T-cell (primary cell): Measurements from ENCODE around the gene CADM1. TPM values are rescaled to one million over a fixed set of nuclear protein-coding genes. Genes with fewer than 3 reads are reported as not detected.

Experiments used
- ATAC-seq, 4 experiments: fragments of 200-7000 bp in 3 of 4; fragments of 150-1000 bp in 1 of 4; cut with Tn5 transposase; replicated peaks in 1 of 4; 1 replicate in 3 of 4; 2 replicates in 1 of 4; pipeline ENCODE4 v1.10.0; 2021; ENCODE audit warnings: moderate library complexity in 3 of 4, mild to moderate bottlenecking in 2 of 4, moderate number of reproducible peaks in 1 of 4
- CTCF ChIA-PET, 2 donors: fragments of 300-600 bp; sonication (Branson Sonifier 250); formaldehyde crosslinking; loops; one replicate each; lab custom pipeline; 2022; ENCODE audit warnings: antibody characterized with exemption in 2 of 2; lab: Charles Lee
- POLR2A ChIA-PET, 2 donors: fragments of 300-600 bp; sonication (Branson Sonifier 250); formaldehyde crosslinking; loops; one replicate each; lab custom pipeline; 2022; ENCODE audit warnings: antibody characterized with exemption in 2 of 2; lab: Charles Lee
- DNase-seq, 35 experiments: peaks; one replicate each; pipeline versions ENCODE4 v3.0.0 to v3.0.0-alpha.2; 2013 to 2023
- H3K27ac ChIP-seq: one replicate; pipeline ENCODE4 v1.5.1; 2013; ENCODE audit warnings: low read length
- H3K27me3 ChIP-seq, 2 experiments: replicated peaks in 1 of 2; 1 replicate in 1 of 2; 2 replicates in 1 of 2; pipeline versions ENCODE4 v1.6.1 to v1.7.0; 2013; ENCODE audit warnings: low read length in 1 of 2, mixed read lengths in 1 of 2; ENCODE audit not compliant: control insufficient read depth in 2 of 2, insufficient read depth in 2 of 2; ENCODE audit errors: extremely low read depth in 1 of 2
- H3K36me3 ChIP-seq, 2 donors: 1 replicate in 1 of 2; 2 replicates in 1 of 2; pipeline versions ENCODE4 v1.6.1 to v1.7.0; 2013; ENCODE audit warnings: low read length in 1 of 2; ENCODE audit not compliant: control insufficient read depth in 2 of 2, insufficient read depth in 1 of 2; ENCODE audit errors: extremely low read depth in 1 of 2
- H3K4me1 ChIP-seq, 2 experiments: 1 replicate in 1 of 2; 2 replicates in 1 of 2; pipeline versions ENCODE4 v1.6.1 to v1.7.0; 2013; ENCODE audit warnings: low read length in 2 of 2, mixed read lengths in 1 of 2; ENCODE audit not compliant: insufficient read depth in 2 of 2, control insufficient read depth in 1 of 2; ENCODE audit errors: extremely low read depth in 1 of 2
- H3K4me3 ChIP-seq, 2 donors: 1 replicate in 1 of 2; 2 replicates in 1 of 2; pipeline versions ENCODE4 v1.5.1 to v1.7.0; 2013; ENCODE audit warnings: mild to moderate bottlenecking in 2 of 2, low read length in 1 of 2, moderate library complexity in 1 of 2; ENCODE audit not compliant: control insufficient read depth in 1 of 2; ENCODE audit errors: extremely low read depth in 1 of 2
- H3K9me3 ChIP-seq: 2 replicates; pipeline ENCODE4 v1.7.0; 2013
- H3K27ac Mint-ChIP-seq, 2 donors: one replicate each; pipeline ENCODE4 v1.8.0; 2020 to 2021; ENCODE audit warnings: mild to moderate bottlenecking in 2 of 2, mixed read lengths in 2 of 2
- H3K27me3 Mint-ChIP-seq, 2 donors: one replicate each; pipeline ENCODE4 v1.8.0; 2021 to 2022; ENCODE audit warnings: mixed read lengths in 2 of 2
- H3K36me3 Mint-ChIP-seq: one replicate; pipeline ENCODE4 v1.8.0; 2021; ENCODE audit warnings: mixed read lengths
- H3K4me1 Mint-ChIP-seq, 3 donors: one replicate each; pipeline ENCODE4 v1.8.0; 2020 to 2022; ENCODE audit warnings: mixed read lengths in 3 of 3, mild to moderate bottlenecking in 1 of 3
- H3K4me3 Mint-ChIP-seq, 3 donors: one replicate each; pipeline ENCODE4 v1.8.0; 2020 to 2022; ENCODE audit warnings: mild to moderate bottlenecking in 3 of 3, mixed read lengths in 3 of 3, moderate library complexity in 3 of 3
- H3K9me3 Mint-ChIP-seq, 3 donors: one replicate each; pipeline ENCODE4 v1.8.0; 2020 to 2022; ENCODE audit warnings: mixed read lengths in 3 of 3
- WGBS: methylation state at CpG from one replicate; pipeline ENCODE4 v1.1.5; 2013; ENCODE audit warnings: missing lambda C conversion rate; ENCODE audit not compliant: insufficient coverage; 5-methylcytosine and 5-hydroxymethylcytosine counted together
- total RNA-seq, 35 experiments: library from RNA in 6 of 35; stranded (reverse) in 6 of 35; fragments of 120-200 nt in 1 of 35; gene quantifications; one replicate each; pipeline versions ENCODE4 v1.2.1 to v1.2.4 and lab custom pipeline; 2013 to 2026

The CADM1 gene
- total RNA-seq, 5 donors from 2014 or later (not counting 1 experiment from before 2014, with no cell fraction given): 2.1 to 6.7 (median 3.1) TPM

DNA sequence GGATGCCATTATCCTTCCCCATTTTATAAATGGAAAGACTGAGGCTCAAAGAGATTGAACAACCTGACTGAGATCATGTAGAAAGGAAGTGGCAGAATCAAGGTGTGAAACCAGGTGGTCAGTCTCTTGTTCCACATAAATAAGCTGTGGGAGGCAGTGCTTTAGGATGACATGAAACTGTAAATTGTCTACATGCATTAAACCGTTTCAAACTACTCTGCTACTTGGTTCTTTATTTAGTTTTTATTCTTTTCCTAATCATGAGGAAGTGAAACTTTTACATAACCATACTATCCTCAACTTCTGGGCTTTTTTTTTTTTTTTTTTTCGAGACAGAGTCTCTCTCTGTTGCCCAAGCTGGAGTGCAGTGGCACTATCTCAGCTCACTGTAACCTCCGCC is 34.9 kb downstream of the CADM1 start:
- Histone ChIP-seq H3K27ac (no peak overlapping the region), H3K4me3 (no peak overlapping the region), H3K9me3 (no peaks in the 10 kb centered on the region), H3K36me3 (no peaks in the 10 kb centered on the region), H3K27me3 (no peaks in the 10 kb centered on the region), H3K4me1 (no peaks in the 10 kb centered on the region)
- Mint-ChIP-seq H3K4me1 (no peaks in the 10 kb centered on the region), H3K27me3 (peaks cover 0 to 7% of the 10 kb centered on the region in 2 donors), H3K4me3 (no peak overlapping the region), H3K36me3 (no peaks in the 10 kb centered on the region), H3K9me3 (peaks cover 0 to 9% (median 3%) of the 10 kb centered on the region in 3 donors), H3K27ac (no peak overlapping the region)
- no peak for DNase-seq
- no peak for ATAC-seq
- 100% methylated on average over 1 of the region's 3 CpGs for WGBS
- ChIA-PET POLR2A (no interaction called here), CTCF (no interaction called here)

DNA sequence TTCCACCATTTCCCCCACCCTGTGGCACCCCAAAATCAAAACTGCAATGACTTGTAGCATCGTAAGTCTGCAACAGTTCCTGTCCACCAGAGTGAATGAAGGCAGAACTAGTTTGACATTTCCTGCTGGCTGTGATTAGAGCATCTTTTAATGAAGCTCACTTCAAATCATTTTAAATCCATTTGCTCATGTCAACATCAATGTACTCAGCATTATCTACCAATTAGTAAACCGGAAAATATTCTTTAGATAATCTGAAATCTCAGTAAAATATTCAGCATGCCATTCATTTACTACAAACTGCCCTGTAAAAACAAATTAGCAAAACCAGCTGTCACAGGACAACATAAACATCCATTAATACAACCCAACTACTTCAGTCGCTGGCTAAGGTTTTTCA is 38.1 kb downstream of the CADM1 start:
- Mint-ChIP-seq H3K4me3 (no peak overlapping the region), H3K4me1 (no peaks in the 10 kb centered on the region), H3K27me3 (peaks cover 0 to 1% of the 10 kb centered on the region in 2 donors), H3K27ac (no peak overlapping the region), H3K9me3 (peaks cover 0 to 9% (median 0%) of the 10 kb centered on the region in 3 donors), H3K36me3 (no peaks in the 10 kb centered on the region)
- no peaks in the 10 kb centered on the region for H3K36me3 ChIP-seq
- H3K27ac ChIP-seq: no peak overlapping the region
- H3K9me3 ChIP-seq: no peaks in the 10 kb centered on the region
- no peaks in the 10 kb centered on the region for H3K27me3 ChIP-seq
- DNase-seq (no peak), ATAC-seq (no peak)
- no peak overlapping the region for H3K4me3 ChIP-seq
- no peaks in the 10 kb centered on the region for H3K4me1 ChIP-seq
- 83% methylated on average over 1 of the region's 3 CpGs for whole genome bisulfite sequencing
- ChIA-PET CTCF (interaction anchor here in 1 of 2 donors (0.6 kb wide), 1 partner anchor 1431 kb away, joined by 3 read pairs; no protein-coding TSS in a partner anchor), POLR2A (interaction anchor here in 1 of 2 donors (0.5 kb wide), 1 partner anchor 33 kb away, joined by 3 read pairs; no protein-coding TSS in a partner anchor)

DNA sequence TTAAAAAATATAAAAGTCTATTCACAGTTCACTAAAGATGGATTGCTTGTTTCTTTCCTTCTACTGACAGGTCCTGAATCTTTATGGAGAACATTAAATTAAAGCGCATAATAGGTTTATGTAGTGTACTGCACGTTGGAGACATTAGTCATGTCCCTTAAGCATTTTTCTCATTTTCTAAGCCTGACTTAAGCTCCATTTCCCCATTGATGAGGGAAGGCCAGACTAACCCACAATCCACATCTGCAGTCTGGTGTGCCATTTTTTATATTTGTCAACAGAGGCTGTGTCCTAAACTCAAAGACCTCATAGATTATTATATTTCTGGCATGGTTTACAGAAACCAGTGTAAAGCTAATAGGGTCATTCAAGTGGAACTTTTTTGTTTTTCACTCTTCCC is 39.9 kb downstream of the CADM1 start:
- no peaks in the 10 kb centered on the region for H3K27me3 ChIP-seq
- ChIA-PET CTCF (no interaction called here), POLR2A (no interaction called here)
- no CpG with 5 or more reads among the region's 2 CpGs for WGBS
- no peak for DNase-seq
- Mint-ChIP-seq H3K9me3 (peaks cover 0 to 8% (median 0%) of the 10 kb centered on the region in 3 donors), H3K27me3 (peaks cover 0 to 1% of the 10 kb centered on the region in 2 donors), H3K4me3 (no peak overlapping the region), H3K4me1 (no peaks in the 10 kb centered on the region), H3K27ac (no peak overlapping the region), H3K36me3 (no peaks in the 10 kb centered on the region)
- H3K4me3 ChIP-seq: no peak overlapping the region
- H3K27ac ChIP-seq: no peak overlapping the region
- H3K36me3 ChIP-seq: no peaks in the 10 kb centered on the region
- ATAC-seq: no peak
- H3K9me3 ChIP-seq: no peaks in the 10 kb centered on the region
- no peaks in the 10 kb centered on the region for H3K4me1 ChIP-seq

DNA sequence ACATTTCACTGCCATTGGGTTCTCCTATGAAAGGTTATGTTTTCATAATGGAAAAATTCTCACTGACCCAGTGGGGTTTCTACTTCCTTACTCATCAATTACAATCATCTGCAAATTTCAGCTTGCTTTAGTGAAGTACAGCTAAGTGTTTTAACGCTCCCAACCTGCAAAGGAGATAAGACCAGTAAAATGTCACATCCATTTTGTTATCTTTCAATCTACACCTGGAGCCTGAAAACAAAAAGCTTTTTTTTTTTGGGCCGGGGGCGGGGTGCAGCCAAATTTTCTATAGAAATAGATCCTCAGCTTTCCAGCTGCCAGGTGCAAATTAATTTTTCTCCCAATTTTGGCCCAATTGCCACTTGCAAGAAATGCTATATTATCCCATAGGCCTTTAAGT is 40.6 kb downstream of the CADM1 start:
- Histone ChIP-seq H3K4me3 (no peak overlapping the region), H3K27me3 (no peaks in the 10 kb centered on the region), H3K9me3 (no peaks in the 10 kb centered on the region), H3K27ac (no peak overlapping the region), H3K36me3 (no peaks in the 10 kb centered on the region), H3K4me1 (no peaks in the 10 kb centered on the region)
- no CpG with 5 or more reads among the region's 3 CpGs for WGBS
- H3K9me3 Mint-ChIP-seq: peaks cover 0 to 8% (median 0%) of the 10 kb centered on the region in 3 donors
- POLR2A ChIA-PET: no interaction called here
- H3K4me3 Mint-ChIP-seq: no peak overlapping the region
- CTCF ChIA-PET: no interaction called here
- no peaks in the 10 kb centered on the region for H3K4me1 Mint-ChIP-seq
- no peaks in the 10 kb centered on the region for H3K36me3 Mint-ChIP-seq
- ATAC-seq (no peak), DNase-seq (no peak)
- H3K27me3 Mint-ChIP-seq: peaks cover 0 to 1% of the 10 kb centered on the region in 2 donors
- no peak overlapping the region for H3K27ac Mint-ChIP-seq

DNA sequence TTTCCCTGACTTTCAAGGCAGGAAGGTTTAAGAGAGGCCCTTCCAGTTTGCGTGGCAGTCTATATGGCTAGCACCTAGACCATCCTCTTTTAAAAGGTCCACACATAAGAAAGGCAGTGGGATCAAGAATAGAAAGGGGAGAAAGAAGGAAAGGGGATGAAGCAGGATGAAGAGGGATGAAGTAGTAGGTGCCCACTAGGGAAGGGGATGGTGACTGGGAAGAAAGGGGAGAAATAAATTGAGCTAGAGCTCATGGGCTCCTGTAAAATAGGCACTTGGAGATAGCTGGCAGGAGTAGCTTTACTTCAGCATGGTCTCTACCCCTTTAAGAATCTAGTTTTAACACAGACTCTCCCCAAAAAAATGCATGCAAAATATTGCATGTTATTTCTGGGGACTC is 41.5 kb downstream of the CADM1 start:
- no peak overlapping the region for H3K27ac ChIP-seq
- WGBS: no CpG with 5 or more reads among the region's 1 CpG
- ChIA-PET POLR2A (no interaction called here), CTCF (no interaction called here)
- H3K27me3 ChIP-seq: no peaks in the 10 kb centered on the region
- no peak overlapping the region for H3K4me3 Mint-ChIP-seq
- no peak for DNase-seq
- H3K27ac Mint-ChIP-seq: no peak overlapping the region
- no peaks in the 10 kb centered on the region for H3K4me1 Mint-ChIP-seq
- H3K4me3 ChIP-seq: no peak overlapping the region
- H3K27me3 Mint-ChIP-seq: peaks cover 0 to 1% of the 10 kb centered on the region in 2 donors
- H3K36me3 ChIP-seq: no peaks in the 10 kb centered on the region
- no peak for ATAC-seq
- H3K9me3 ChIP-seq: no peaks in the 10 kb centered on the region
- no peaks in the 10 kb centered on the region for H3K36me3 Mint-ChIP-seq
- H3K4me1 ChIP-seq: no peaks in the 10 kb centered on the region
- peaks cover 0 to 8% (median 0%) of the 10 kb centered on the region in 3 donors for H3K9me3 Mint-ChIP-seq

DNA sequence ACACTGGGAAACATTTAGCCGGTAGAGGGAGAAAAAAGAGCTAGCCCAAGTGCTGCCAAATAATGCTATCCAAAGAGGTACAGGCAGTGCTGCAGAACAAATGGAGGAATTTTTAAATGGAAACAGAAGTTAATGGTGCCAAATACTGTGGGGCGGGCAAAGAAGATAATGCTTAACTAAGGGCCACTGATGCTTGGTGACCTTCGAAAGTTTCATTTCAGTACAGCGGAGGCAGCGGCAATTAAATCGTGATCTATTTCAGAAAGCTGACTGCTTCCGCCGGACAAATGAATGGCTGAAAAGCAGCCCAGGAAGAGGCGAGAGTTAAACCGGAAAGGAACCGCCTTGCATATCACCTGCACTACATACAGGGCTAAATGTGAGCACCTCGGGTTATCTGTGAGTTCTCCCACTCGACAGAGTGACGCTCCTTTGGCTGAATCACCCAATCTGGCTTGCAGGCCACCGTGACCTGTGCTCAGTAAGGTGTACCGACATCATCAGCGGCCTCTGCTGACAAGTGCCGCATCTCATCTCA is 42.1 kb downstream of the CADM1 start:
- no peak for ATAC-seq

More for the DNA sequence above, 42.1 kb downstream of the CADM1 start:
- Mint-ChIP-seq H3K4me3 (no peak overlapping the region), H3K9me3 (peaks cover 0 to 8% (median 0%) of the 10 kb centered on the region in 3 donors), H3K36me3 (no peaks in the 10 kb centered on the region), H3K27me3 (peaks cover 0 to 1% of the 10 kb centered on the region in 2 donors), H3K27ac (no peak overlapping the region), H3K4me1 (no peaks in the 10 kb centered on the region)
- ChIA-PET CTCF (no interaction called here), POLR2A (no interaction called here)
- H3K4me3 ChIP-seq: no peak overlapping the region
- H3K4me1 ChIP-seq: no peaks in the 10 kb centered on the region
- no peaks in the 10 kb centered on the region for H3K9me3 ChIP-seq
- no peak overlapping the region for H3K27ac ChIP-seq
- WGBS: 94% methylated on average over 12 of the region's 18 CpGs
- no peaks in the 10 kb centered on the region for H3K36me3 ChIP-seq
- H3K27me3 ChIP-seq: no peaks in the 10 kb centered on the region
- DNase-seq: no peak
